Osteoblast (primary cell): ENCODE data around the gene B9D2. TPM values are rescaled to one million over a fixed set of nuclear protein-coding genes. Genes with fewer than 3 reads are reported as not detected.

Experiments
- DNase-seq: peaks from one replicate; pipeline ENCODE4 v3.0.0; 2011; ENCODE audit warnings: low spot score, mixed read lengths; ENCODE audit not compliant: insufficient read length; ENCODE audit errors: missing footprints
- H2AFZ ChIP-seq: 2 replicates; pipeline ENCODE4 v1.6.0; 2011; ENCODE audit warnings: mild to moderate bottlenecking, low read length
- H3K27ac ChIP-seq: 2 replicates; pipeline ENCODE4 v1.5.1; 2011; ENCODE audit warnings: mild to moderate bottlenecking, low read depth, low read length, moderate library complexity
- H3K27me3 ChIP-seq: 2 replicates; pipeline ENCODE4 v1.6.0; 2012; ENCODE audit warnings: mild to moderate bottlenecking, control low read depth, inconsistent platforms, low read length, moderate library complexity; ENCODE audit not compliant: insufficient read depth
- H3K36me3 ChIP-seq: 2 replicates; pipeline ENCODE4 v1.5.1; 2011; ENCODE audit warnings: mild to moderate bottlenecking, low read length, control low read depth, moderate library complexity; ENCODE audit not compliant: insufficient read depth
- H3K4me1 ChIP-seq: 2 replicates; pipeline ENCODE4 v1.5.1; 2011; ENCODE audit warnings: mild to moderate bottlenecking, low read length, control low read depth, moderate library complexity; ENCODE audit not compliant: insufficient read depth
- H3K4me2 ChIP-seq: 2 replicates; pipeline ENCODE4 v1.6.0; 2011; ENCODE audit warnings: mild to moderate bottlenecking, low read length; ENCODE audit not compliant: insufficient read depth
- H3K4me3 ChIP-seq: fragments of 200-600 bp; sonication (generic); 3 replicates; pipeline ENCODE4 v1.5.1; 2012; ENCODE audit warnings: mild to moderate bottlenecking, low read length, inconsistent platforms; ENCODE audit not compliant: insufficient read depth
- H3K79me2 ChIP-seq: 2 replicates; pipeline ENCODE4 v1.6.0; 2012; ENCODE audit warnings: mild to moderate bottlenecking, low read length, control low read depth, inconsistent platforms; ENCODE audit not compliant: insufficient read depth
- H3K9me3 ChIP-seq: 2 replicates; pipeline ENCODE4 v1.5.1; 2011; ENCODE audit warnings: low read depth, low read length, control low read depth
- H4K20me1 ChIP-seq: 2 replicates; pipeline ENCODE4 v1.6.0; 2012; ENCODE audit warnings: mild to moderate bottlenecking, low read length, control low read depth; ENCODE audit not compliant: insufficient read depth
- CTCF ChIP-seq: IDR thresholded peaks from 2 replicates; pipeline ENCODE4 v1.5.1; 2011; ENCODE audit warnings: mild to moderate bottlenecking, low read depth, low read length, moderate library complexity; ENCODE audit errors: extremely low read depth
- total RNA-seq: library from RNA; depleted of rRNA; stranded (reverse); fragments of >200 nt; gene quantifications from 2 replicates; pipeline ENCODE4 v1.2.3, GENCODE V29; 2012

The B9D2 gene
- total RNA-seq, 1 donor = 6.5 TPM

DNA sequence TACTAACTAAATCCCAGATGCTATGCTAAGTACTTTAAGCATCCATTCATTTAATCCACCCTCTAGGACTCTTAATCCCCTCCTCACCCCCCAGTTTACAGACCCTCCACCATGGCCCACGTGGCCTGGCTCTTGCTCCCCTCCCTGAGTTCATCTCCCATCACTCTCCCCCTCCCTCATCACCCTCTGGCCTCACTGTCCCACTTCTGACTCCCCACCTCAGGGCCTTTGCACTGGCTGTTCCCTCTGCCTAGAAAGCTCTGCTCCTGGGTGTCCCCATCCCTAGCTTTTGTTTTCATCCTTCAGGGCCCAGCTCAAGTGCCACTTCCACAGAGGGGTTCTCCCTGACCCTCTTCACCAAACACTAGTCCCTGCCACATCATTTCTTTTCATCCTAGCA lies 4.2 kb downstream of the B9D2 start:
- peaks cover 11% of the 10 kb centered on the region for H3K79me2 ChIP-seq
- peaks cover 6% of the 10 kb centered on the region for H3K4me1 ChIP-seq
- no peak for TF ChIP-seq CTCF
- no peak overlapping the region for H3K27ac ChIP-seq
- no peaks in the 10 kb centered on the region for H4K20me1 ChIP-seq
- H3K36me3 ChIP-seq = peaks cover 5% of the 10 kb centered on the region
- H3K4me3 ChIP-seq = no peak overlapping the region
- no peaks in the 10 kb centered on the region for H3K27me3 ChIP-seq
- H3K9me3 ChIP-seq = no peaks in the 10 kb centered on the region
- no peak overlapping the region for H2AFZ ChIP-seq
- DNase-seq = peak; percentile 43
- no peak overlapping the region for H3K4me2 ChIP-seq

DNA sequence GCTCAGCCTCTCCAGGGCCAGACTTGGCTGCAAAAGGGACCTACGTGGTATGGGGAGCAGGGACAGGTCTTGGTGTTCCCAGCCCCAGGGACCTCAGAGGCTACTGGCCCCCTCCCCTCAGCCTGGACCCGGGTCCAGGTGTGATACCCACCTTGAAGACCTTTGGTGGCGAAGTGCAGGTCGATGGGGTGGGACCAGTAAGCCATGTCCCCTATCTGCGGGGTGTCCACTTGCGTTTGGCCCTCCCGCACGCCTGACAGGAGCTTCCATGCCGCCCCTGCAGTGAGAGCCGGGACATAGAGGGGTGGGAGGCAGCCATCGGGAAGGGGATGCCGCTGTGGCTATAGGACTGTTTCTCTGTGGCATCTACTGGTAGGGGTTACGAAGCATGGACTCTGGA lies 6.2 kb downstream of the B9D2 start:
- H3K4me3 ChIP-seq = no peak overlapping the region
- H3K36me3 ChIP-seq = peaks cover 5% of the 10 kb centered on the region
- H3K27ac ChIP-seq = no peak overlapping the region
- peak; percentile 26 for DNase-seq
- H3K4me1 ChIP-seq = peaks cover 5% of the 10 kb centered on the region
- no peak overlapping the region for H2AFZ ChIP-seq
- H3K79me2 ChIP-seq = peaks cover 7% of the 10 kb centered on the region
- H3K9me3 ChIP-seq = no peaks in the 10 kb centered on the region
- no peak overlapping the region for H3K4me2 ChIP-seq
- TF ChIP-seq CTCF = no peak
- H3K27me3 ChIP-seq = no peaks in the 10 kb centered on the region
- peaks cover 3% of the 10 kb centered on the region for H4K20me1 ChIP-seq

DNA sequence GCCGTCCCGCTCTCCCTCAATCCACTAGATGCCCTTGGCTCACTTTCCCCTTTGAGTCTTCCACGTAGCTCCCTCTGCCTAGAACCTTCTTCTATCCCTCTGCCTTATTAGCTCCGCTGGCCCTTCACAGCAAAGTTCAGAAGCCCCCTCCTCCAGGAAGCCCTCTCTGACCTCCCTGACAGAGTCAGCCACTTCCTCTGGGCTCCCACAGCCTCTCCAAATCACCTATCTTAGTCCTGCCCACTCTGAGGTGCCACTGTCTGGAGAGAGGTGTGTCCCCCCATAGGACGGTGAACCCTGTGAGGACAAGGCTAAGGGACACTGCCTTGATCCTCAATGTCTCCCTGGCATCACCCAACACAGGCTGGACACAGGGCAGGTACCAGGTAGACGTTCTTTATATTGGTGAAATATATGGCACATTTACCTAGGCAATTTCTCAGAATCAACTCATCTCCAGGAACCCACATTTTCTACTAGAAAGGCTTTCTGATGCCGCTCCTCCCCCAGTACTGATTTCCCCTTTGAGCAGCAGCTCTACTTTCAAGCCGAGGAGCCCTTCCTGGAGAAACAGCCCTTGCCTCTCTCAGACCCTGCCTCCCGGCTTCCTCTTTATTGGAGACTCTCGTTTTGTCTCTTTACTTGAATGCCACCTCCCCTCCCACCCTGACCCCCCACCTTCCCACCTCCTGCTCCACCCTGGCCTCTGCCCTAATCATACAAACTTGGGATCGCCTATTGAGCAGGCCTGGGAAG lies 6.8 kb downstream of the B9D2 start:
- Histone ChIP-seq H3K27me3 (no peaks in the 10 kb centered on the region), H3K36me3 (peaks cover 5% of the 10 kb centered on the region), H3K4me2 (no peak overlapping the region), H3K9me3 (no peaks in the 10 kb centered on the region), H3K79me2 (peaks cover 13% of the 10 kb centered on the region), H4K20me1 (peaks cover 7% of the 10 kb centered on the region), H3K4me1 (peaks cover 5% of the 10 kb centered on the region), H3K4me3 (no peak overlapping the region), H2AFZ (no peak overlapping the region), H3K27ac (no peak overlapping the region)
- no peak for TF ChIP-seq CTCF
- peak; percentile 74 for DNase-seq

DNA sequence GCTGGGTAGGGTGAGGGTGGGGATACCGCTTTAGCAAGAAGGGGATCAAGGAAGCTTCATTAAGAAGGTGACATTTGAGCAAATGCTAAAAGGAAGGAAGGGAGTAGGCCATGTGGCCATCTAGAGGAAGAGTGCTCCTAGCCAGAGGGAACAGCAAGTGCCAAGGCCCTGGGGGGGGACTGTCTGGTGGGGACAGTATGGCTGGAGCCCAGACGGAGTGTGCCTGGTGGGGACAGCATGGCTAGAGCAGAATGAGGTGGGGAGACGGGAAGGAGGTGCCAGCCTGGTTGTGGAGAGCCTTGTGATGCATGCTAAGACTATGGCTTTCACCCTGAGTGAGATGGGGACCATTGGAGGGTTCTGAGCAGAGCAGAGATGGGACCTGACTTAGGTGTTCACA lies 8.1 kb downstream of the B9D2 start:
- peaks cover 21% of the 10 kb centered on the region for H4K20me1 ChIP-seq
- no peak overlapping the region for H2AFZ ChIP-seq
- H3K4me2 ChIP-seq = no peak overlapping the region
- H3K4me3 ChIP-seq = no peak overlapping the region
- H3K79me2 ChIP-seq = peaks cover 27% of the 10 kb centered on the region
- H3K36me3 ChIP-seq = no peaks in the 10 kb centered on the region
- peak; percentile 44 for DNase-seq
- no peaks in the 10 kb centered on the region for H3K9me3 ChIP-seq
- no peaks in the 10 kb centered on the region for H3K27me3 ChIP-seq
- H3K27ac ChIP-seq = no peak overlapping the region
- TF ChIP-seq CTCF = no peak
- H3K4me1 ChIP-seq = peaks cover 5% of the 10 kb centered on the region
